BLaER1 (cell line): Measurements from ENCODE around the gene ITGB3.

Experiments used
- H3K27ac ChIP-seq: shearing (Covaris generic); formaldehyde crosslinking; 2 replicates; pipeline ENCODE4 v1.8.1; 2022
- H3K27me3 ChIP-seq: shearing (Covaris generic); formaldehyde crosslinking; 2 replicates; pipeline ENCODE4 v1.8.1; 2022
- H3K36me3 ChIP-seq: shearing (Covaris generic); formaldehyde crosslinking; 2 replicates; pipeline ENCODE4 v1.8.1; 2022
- H3K4me1 ChIP-seq: shearing (Covaris generic); formaldehyde crosslinking; 2 replicates; pipeline ENCODE4 v1.8.1; 2022
- H3K4me2 ChIP-seq: shearing (Covaris generic); formaldehyde crosslinking; 2 replicates; pipeline ENCODE4 v1.8.1; 2022
- H3K4me3 ChIP-seq: shearing (Covaris generic); formaldehyde crosslinking; 2 replicates; pipeline ENCODE4 v1.8.1; 2022
- H3K9ac ChIP-seq: shearing (Covaris generic); formaldehyde crosslinking; 2 replicates; pipeline ENCODE4 v1.8.1; 2022
- H3K9me3 ChIP-seq: shearing (Covaris generic); formaldehyde crosslinking; 2 replicates; pipeline ENCODE4 v1.8.1; 2022
- H4K20me1 ChIP-seq: shearing (Covaris generic); formaldehyde crosslinking; 2 replicates; pipeline ENCODE4 v1.8.1; 2022
- Cebpa-rat ChIP-seq: shearing (Covaris generic); IDR thresholded peaks from 2 replicates; pipeline ENCODE4 v1.8.1; 2022

Gene ITGB3

DNA sequence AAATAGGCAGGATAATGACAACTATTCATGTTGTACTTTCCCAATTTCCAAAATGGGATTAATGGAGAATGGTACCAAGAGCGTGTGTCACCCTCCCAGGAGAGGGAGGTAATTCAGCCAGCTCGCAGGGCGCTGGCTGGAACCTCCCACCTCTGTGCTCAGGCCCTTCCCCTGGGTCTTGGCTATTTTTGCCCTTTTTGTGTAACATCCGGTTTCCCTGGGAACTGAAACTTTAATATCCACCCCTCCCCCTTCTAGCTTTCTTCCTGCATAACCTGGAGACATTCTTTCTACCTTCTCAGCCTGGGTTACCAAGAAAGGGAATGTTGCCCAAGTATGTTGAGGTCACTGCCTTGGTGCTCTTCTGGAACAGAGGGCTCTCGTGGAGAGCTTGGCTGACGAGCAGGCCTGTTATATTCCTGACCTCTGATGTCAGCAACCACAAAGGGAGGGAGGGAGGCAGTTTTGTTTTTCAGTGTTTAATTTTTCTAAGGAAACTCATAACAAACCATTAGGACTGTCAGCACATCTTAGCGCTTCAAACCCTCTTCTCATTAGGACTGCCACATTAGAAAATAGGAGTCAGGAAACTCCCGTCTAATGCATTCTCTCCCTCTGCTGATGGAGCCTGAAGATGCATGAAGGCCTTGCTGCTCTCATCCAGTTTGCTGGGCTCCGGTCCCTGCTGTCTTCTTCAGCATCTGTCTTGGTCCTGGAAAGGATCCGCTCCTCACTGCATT is 25.6 kb downstream of the ITGB3 start:
- peak; percentile 70 for TF ChIP-seq Cebpa-rat
- H4K20me1 ChIP-seq: no peaks in the 10 kb centered on the region
- peak overlapping the region; percentile 42; the same call in 1 of the 2 replicates for H3K9ac ChIP-seq
- H3K4me1 ChIP-seq: peaks cover 97% of the 10 kb centered on the region
- no peaks in the 10 kb centered on the region for H3K36me3 ChIP-seq
- H3K27ac ChIP-seq: peak overlapping the region; percentile 68
- H3K4me2 ChIP-seq: peak overlapping the region; percentile 83
- peak overlapping the region; percentile 22; the same call in 1 of the 2 replicates for H3K4me3 ChIP-seq
- H3K27me3 ChIP-seq: no peaks in the 10 kb centered on the region
- no peaks in the 10 kb centered on the region for H3K9me3 ChIP-seq

DNA sequence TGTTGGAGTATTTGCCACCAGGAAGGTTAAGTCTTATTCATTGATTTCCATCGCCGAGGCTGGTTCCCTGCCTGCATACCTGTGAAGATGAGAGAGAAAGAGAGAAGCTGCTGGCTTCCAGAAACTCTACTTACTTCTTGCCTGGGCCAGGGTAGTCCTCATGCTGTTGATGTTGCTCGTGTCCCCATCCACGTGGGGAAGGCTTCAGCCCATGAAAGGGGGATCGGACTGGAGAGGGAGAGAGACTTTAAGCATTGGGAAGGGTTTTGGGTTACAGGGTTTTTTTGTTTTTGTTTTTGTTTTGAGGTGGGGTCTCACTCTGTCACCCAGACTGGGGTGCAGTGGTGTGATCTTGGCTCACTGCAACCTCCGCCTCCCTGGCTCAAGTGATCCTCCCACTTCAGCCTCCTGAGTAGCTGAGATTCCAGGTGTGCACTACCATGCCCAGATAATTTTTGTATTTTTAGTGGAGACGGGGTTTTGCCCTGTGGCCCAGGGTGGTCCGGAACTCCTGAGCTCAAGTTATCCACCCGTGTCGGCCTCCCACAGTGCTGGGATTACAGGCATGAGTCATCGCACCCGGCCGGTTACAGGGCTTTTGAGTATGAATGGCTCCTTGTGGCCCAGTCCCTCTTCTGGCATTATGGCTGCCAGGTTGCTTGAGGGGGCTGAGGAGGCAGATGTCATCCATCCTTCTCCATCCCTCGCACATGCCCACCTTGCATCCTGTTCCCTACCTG is 26.6 kb downstream of the ITGB3 start:
- no peaks in the 10 kb centered on the region for H3K9me3 ChIP-seq
- H3K4me1 ChIP-seq: peaks cover 97% of the 10 kb centered on the region
- no peaks in the 10 kb centered on the region for H3K36me3 ChIP-seq
- peak overlapping the region; percentile 42; the same call in 1 of the 2 replicates for H3K9ac ChIP-seq
- no peaks in the 10 kb centered on the region for H4K20me1 ChIP-seq
- H3K4me3 ChIP-seq: peak overlapping the region; percentile 8; the same call in 1 of the 2 replicates
- no peak for TF ChIP-seq Cebpa-rat
- peak overlapping the region; percentile 68 for H3K27ac ChIP-seq
- H3K4me2 ChIP-seq: peak overlapping the region; percentile 83
- no peaks in the 10 kb centered on the region for H3K27me3 ChIP-seq

DNA sequence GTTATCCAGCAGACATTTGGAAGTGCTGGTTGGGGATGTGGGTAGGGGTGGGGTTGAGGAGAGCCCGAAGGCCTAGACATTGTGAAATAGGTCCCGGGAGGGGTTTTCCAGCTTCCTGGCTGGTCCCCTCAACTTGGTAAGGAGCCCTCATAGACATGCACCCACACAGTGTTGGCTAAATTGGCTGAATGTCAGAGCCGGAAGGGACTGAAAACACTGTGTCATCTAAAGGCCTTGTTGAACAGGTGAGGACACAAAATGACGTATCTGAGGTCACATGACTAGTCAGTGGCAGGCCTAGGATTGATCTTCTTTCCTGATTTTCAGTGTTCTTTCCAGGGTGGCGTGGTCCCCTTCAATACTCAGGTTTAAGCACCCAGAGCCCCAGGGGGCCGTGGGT is 27.6 kb downstream of the ITGB3 start:
- H3K27me3 ChIP-seq: no peaks in the 10 kb centered on the region
- no peaks in the 10 kb centered on the region for H4K20me1 ChIP-seq
- no peak overlapping the region for H3K9ac ChIP-seq
- H3K4me3 ChIP-seq: no peak overlapping the region
- peaks cover 97% of the 10 kb centered on the region for H3K4me1 ChIP-seq
- no peaks in the 10 kb centered on the region for H3K9me3 ChIP-seq
- no peaks in the 10 kb centered on the region for H3K36me3 ChIP-seq
- peak overlapping the region; percentile 83 for H3K4me2 ChIP-seq
- no peak overlapping the region for H3K27ac ChIP-seq
- TF ChIP-seq Cebpa-rat: no peak

GRCh38 chr17:47285003-47285402 is 31.4 kb downstream of the ITGB3 start:
- no peaks in the 10 kb centered on the region for H3K9me3 ChIP-seq
- no peaks in the 10 kb centered on the region for H4K20me1 ChIP-seq
- H3K4me1 ChIP-seq: peaks cover 97% of the 10 kb centered on the region
- no peaks in the 10 kb centered on the region for H3K27me3 ChIP-seq
- no peak for TF ChIP-seq Cebpa-rat
- no peak overlapping the region for H3K4me3 ChIP-seq
- peak overlapping the region; percentile 88 for H3K4me2 ChIP-seq
- H3K36me3 ChIP-seq: no peaks in the 10 kb centered on the region
- no peak overlapping the region for H3K27ac ChIP-seq
- H3K9ac ChIP-seq: no peak overlapping the region

DNA sequence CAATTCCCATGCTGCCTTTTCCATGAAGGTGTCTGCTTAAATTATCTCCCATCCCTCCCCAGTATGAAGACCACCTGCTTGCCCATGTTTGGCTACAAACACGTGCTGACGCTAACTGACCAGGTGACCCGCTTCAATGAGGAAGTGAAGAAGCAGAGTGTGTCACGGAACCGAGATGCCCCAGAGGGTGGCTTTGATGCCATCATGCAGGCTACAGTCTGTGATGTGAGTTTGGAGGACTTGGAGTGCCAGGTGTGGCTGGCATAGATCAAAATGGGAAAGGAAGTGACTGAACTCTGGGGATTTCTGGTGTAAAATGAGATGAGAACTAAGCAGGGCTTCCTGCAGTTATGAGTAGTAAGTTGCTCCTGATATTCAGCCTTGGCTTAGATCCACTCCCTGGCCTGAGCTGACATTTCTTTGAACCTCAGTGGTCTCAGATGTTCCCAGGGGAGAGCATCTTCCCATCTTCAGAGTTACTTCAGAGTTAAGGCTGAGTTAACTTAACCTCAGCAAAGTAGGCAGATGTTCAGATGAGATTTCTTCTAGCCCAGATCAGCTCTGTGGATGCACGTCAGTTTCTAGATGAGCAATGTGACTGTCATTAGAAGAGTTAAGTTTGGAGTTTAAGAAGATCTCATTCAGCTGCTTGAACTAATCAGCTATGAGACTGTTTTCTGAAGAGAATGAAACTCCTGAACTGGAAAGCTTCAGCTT is 32.7 kb downstream of the ITGB3 start:
- Histone ChIP-seq H3K4me2 (peak overlapping the region; percentile 88), H3K9me3 (peaks cover 9% of the 10 kb centered on the region; the same call in 1 of the 2 replicates), H3K27ac (peak overlapping the region; percentile 74), H3K9ac (peak overlapping the region; percentile 50; the same call in 1 of the 2 replicates), H3K27me3 (no peaks in the 10 kb centered on the region), H3K4me3 (no peak overlapping the region; the same call in 1 of the 2 replicates), H3K36me3 (no peaks in the 10 kb centered on the region), H4K20me1 (no peaks in the 10 kb centered on the region), H3K4me1 (peaks cover 97% of the 10 kb centered on the region)
- TF ChIP-seq Cebpa-rat: no peak

DNA sequence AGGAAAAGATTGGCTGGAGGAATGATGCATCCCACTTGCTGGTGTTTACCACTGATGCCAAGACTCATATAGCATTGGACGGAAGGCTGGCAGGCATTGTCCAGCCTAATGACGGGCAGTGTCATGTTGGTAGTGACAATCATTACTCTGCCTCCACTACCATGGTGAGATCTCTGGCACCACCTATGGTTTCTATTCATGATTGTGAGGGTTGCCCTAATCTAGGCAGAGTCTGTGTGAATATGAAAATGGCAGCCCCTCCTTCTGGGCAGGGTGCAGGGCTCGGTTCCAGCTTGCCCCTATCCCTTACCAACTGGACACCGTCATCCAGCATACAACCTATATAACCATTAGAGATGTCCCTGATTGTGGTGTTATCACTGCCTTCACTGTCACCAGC is 33.4 kb downstream of the ITGB3 start:
- H3K4me1 ChIP-seq: peaks cover 91% of the 10 kb centered on the region
- no peak for TF ChIP-seq Cebpa-rat
- no peaks in the 10 kb centered on the region for H4K20me1 ChIP-seq
- H3K27me3 ChIP-seq: no peaks in the 10 kb centered on the region
- peak overlapping the region; percentile 74 for H3K27ac ChIP-seq
- H3K4me3 ChIP-seq: peak overlapping the region; percentile 31; the same call in 1 of the 2 replicates
- H3K4me2 ChIP-seq: peak overlapping the region; percentile 88
- no peaks in the 10 kb centered on the region for H3K36me3 ChIP-seq
- peaks cover 9% of the 10 kb centered on the region; the same call in 1 of the 2 replicates for H3K9me3 ChIP-seq
- peak overlapping the region; percentile 50; the same call in 1 of the 2 replicates for H3K9ac ChIP-seq

DNA sequence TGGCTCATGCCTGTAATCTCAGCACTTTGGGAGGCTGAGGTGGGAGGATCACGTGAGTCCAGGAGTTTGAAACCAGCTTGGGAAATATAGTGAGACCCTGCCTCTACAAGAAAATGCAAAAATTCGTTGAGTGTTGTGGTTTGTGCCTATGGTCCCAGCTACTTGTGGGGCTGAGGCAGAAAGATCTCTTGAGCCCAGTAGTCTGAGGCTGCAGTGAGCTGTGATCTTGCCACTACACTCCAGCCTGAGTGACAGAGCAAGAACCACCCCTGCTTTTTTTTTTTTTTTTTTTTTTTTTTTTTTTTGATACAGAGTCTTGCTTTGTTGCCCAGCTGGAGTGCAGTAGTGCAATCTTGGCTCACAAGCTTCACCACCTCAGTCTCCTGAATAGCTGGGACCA is 34.0 kb downstream of the ITGB3 start:
- TF ChIP-seq Cebpa-rat: no peak
- Histone ChIP-seq H3K9ac (peak overlapping the region; percentile 40), H3K27ac (peak overlapping the region; percentile 74), H3K4me1 (peaks cover 86% of the 10 kb centered on the region), H3K9me3 (peaks cover 9% of the 10 kb centered on the region; the same call in 1 of the 2 replicates), H3K4me2 (peak overlapping the region; percentile 88), H4K20me1 (no peaks in the 10 kb centered on the region), H3K27me3 (no peaks in the 10 kb centered on the region), H3K4me3 (peak overlapping the region; percentile 31; the same call in 1 of the 2 replicates), H3K36me3 (no peaks in the 10 kb centered on the region)

- H3K9me3 ChIP-seq: peaks cover 9% of the 10 kb centered on the region; the same call in 1 of the 2 replicates
- H3K4me1 ChIP-seq: peaks cover 88% of the 10 kb centered on the region
- H3K4me2 ChIP-seq: peak overlapping the region; percentile 88
- peak overlapping the region; percentile 74 for H3K27ac ChIP-seq
- H3K4me3 ChIP-seq: no peak overlapping the region
- TF ChIP-seq Cebpa-rat: no peak
- H3K27me3 ChIP-seq: no peaks in the 10 kb centered on the region
- H4K20me1 ChIP-seq: no peaks in the 10 kb centered on the region
- no peaks in the 10 kb centered on the region for H3K36me3 ChIP-seq
- H3K9ac ChIP-seq: no peak overlapping the region
These were observed 35.0 kb downstream of the ITGB3 start for GRCh38 chr17:47288531-47289116.

- Histone ChIP-seq H3K27me3 (no peaks in the 10 kb centered on the region), H4K20me1 (no peaks in the 10 kb centered on the region), H3K4me2 (peak overlapping the region; percentile 88), H3K9ac (no peak overlapping the region), H3K27ac (no peak overlapping the region), H3K4me3 (no peak overlapping the region), H3K9me3 (peaks cover 9% of the 10 kb centered on the region; the same call in 1 of the 2 replicates), H3K36me3 (no peaks in the 10 kb centered on the region), H3K4me1 (peaks cover 88% of the 10 kb centered on the region)
- TF ChIP-seq Cebpa-rat: no peak
These were observed 35.7 kb downstream of the ITGB3 start for GRCh38 chr17:47289302-47289701.
